K562 (cell line): ENCODE results near the gene GRIK2. TPM values are rescaled to one million over a fixed set of nuclear protein-coding genes. Genes with fewer than 3 reads are reported as not detected.

ENCODE experiments used
- ATAC-seq: fragments of 200-7000 bp; cut with Tn5 transposase; 3 replicates; pipeline ENCODE4 v1.9.1; 2020; ENCODE audit warnings: moderate library complexity
- BruUV-seq: library from RNA; stranded (reverse); fragments of 400-500 nt; replicated peaks from 2 replicates; lab custom pipeline; 2021; lab: Mats Ljungman, UMichigan
- CTCF ChIA-PET: fragments of 300-600 bp; formaldehyde crosslinking; extraction: SDS; loops from one replicate; lab custom pipeline; 2021; ENCODE audit warnings: low intra/inter-chr PET ratio; lab: Yijun Ruan, JAX
- POLR2A ChIA-PET: fragments of 300-600, 350-650 bp; sonication (Branson Sonifier 250); formaldehyde crosslinking; extraction: SDS; loops from one replicate; lab custom pipeline; 2021; ENCODE audit warnings: antibody characterized with exemption, inconsistent platforms; lab: Yijun Ruan, JAX
- DNase-seq, 4 experiments: peaks; one replicate each; pipeline versions ENCODE4 v3.0.0 to v3.0.0-alpha.2; 2011 to 2018; ENCODE audit warnings: low spot score in 3 of 4, mixed read lengths in 3 of 4; ENCODE audit errors: extremely low read depth in 1 of 4
- FAIRE-seq: peaks from 2 replicates; lab custom pipeline; 2011; peaks lifted over from hg19 to GRCh38; lab: Jason Lieb, UNC
- H2AFZ ChIP-seq: 2 replicates; pipeline ENCODE4 v1.6.0; 2011; ENCODE audit warnings: low read depth, low read length, control low read depth, inconsistent platforms
- H3K27ac ChIP-seq: fragments of 200-600 bp; 3 replicates; pipeline ENCODE4 v1.8.0; 2011; ENCODE audit warnings: low read depth, mild to moderate bottlenecking, control low read depth, inconsistent platforms, low read length, moderate library complexity, mixed read lengths; ENCODE audit errors: extremely low read depth
- H3K27me3 ChIP-seq, 2 experiments: fragments of 300-600 bp in 1 of 2; 2 replicates in 1 of 2; 3 replicates in 1 of 2; pipeline versions ENCODE4 v1.6.0 to v1.8.0; 2011; ENCODE audit warnings: inconsistent platforms in 2 of 2, low read length in 2 of 2, mild to moderate bottlenecking in 1 of 2, mixed read lengths in 1 of 2, moderate library complexity in 1 of 2; ENCODE audit not compliant: control insufficient read depth in 2 of 2, insufficient read depth in 2 of 2
- H3K36me3 ChIP-seq: fragments of 300-600 bp; 3 replicates; pipeline ENCODE4 v1.8.0; 2011; ENCODE audit warnings: mild to moderate bottlenecking, low read length, inconsistent platforms; ENCODE audit not compliant: control insufficient read depth, insufficient read depth
- H3K4me1 ChIP-seq, 2 experiments: fragments of 200-600 bp in 1 of 2; replicated peaks in 1 of 2; 2 replicates in 1 of 2; 3 replicates in 1 of 2; pipeline versions ENCODE4 v1.5.1 to v1.8.0; 2011; ENCODE audit warnings: inconsistent platforms in 2 of 2, low read length in 2 of 2, mild to moderate bottlenecking in 1 of 2, mixed read lengths in 1 of 2, moderate library complexity in 1 of 2; ENCODE audit not compliant: control insufficient read depth in 2 of 2, insufficient read depth in 2 of 2
- H3K4me2 ChIP-seq: 2 replicates; pipeline ENCODE4 v1.6.1; 2011; ENCODE audit warnings: low read length, control low read depth, inconsistent platforms, mixed read lengths; ENCODE audit not compliant: insufficient read depth
- H3K4me3 ChIP-seq: fragments of 200-600 bp; sonication (generic), shearing (Covaris generic); 2 replicates; pipeline ENCODE4 v1.5.1; 2016; ENCODE audit warnings: control low read depth, inconsistent platforms
- H3K79me2 ChIP-seq: fragments of 200-600 bp; 3 replicates; pipeline ENCODE4 v1.8.0; 2011; ENCODE audit warnings: low read length, inconsistent platforms; ENCODE audit not compliant: control insufficient read depth, insufficient read depth
- H3K9ac ChIP-seq, 2 experiments: 2 replicates each; pipeline versions ENCODE4 v1.6.0 to v1.6.1; 2011; ENCODE audit warnings: low read depth in 2 of 2, low read length in 2 of 2, control low read depth in 1 of 2, inconsistent platforms in 1 of 2, mild to moderate bottlenecking in 1 of 2, mixed read lengths in 1 of 2; ENCODE audit not compliant: insufficient read depth in 1 of 2
- H3K9me1 ChIP-seq: one replicate; pipeline ENCODE4 v1.6.0; 2011; ENCODE audit warnings: inconsistent platforms, mild to moderate bottlenecking, low read length, moderate library complexity; ENCODE audit not compliant: control insufficient read depth, insufficient read depth
- H3K9me3 ChIP-seq: replicated peaks from 2 replicates; pipeline ENCODE4 v1.5.1; 2011; ENCODE audit warnings: low read depth, low read length, inconsistent platforms; ENCODE audit not compliant: control insufficient read depth, insufficient read depth
- H4K20me1 ChIP-seq: replicated peaks from 2 replicates; pipeline ENCODE4 v1.6.1; 2011; ENCODE audit warnings: low read length, inconsistent platforms, mixed read lengths; ENCODE audit not compliant: control insufficient read depth, insufficient read depth
- CGGBP1 ChIP-seq: fragments of 250-450 bp; sonication (Bioruptor Pico); IDR thresholded peaks from 2 replicates; pipeline ENCODE4 v1.9.0; 2021; ENCODE audit warnings: mild to moderate bottlenecking
- FUS ChIP-seq: fragments of 200-400 bp; formaldehyde crosslinking; optimal IDR thresholded peaks from 2 replicates; pipeline ENCODE3; 2017; ENCODE audit warnings: low read depth, low read length
- HINFP ChIP-seq: fragments of 450-650 bp; conservative IDR thresholded peaks from 2 replicates; pipeline ENCODE4 v1.6.1; 2016; ENCODE audit warnings: missing genetic modification characterization, low read depth, mild to moderate bottlenecking, control low read depth, missing compliant biosample characterization
- JUN ChIP-seq, 2 experiments: sonication (generic) in 1 of 2; formaldehyde crosslinking in 1 of 2; IDR thresholded peaks; 2 replicates each; pipeline versions ENCODE4 v1.6.1 to v1.8.0; 2012 to 2022; ENCODE audit warnings: borderline replicate concordance in 2 of 2, mild to moderate bottlenecking in 2 of 2, improper control_type of control experiment in 1 of 2, low read depth in 1 of 2, low read length in 1 of 2, missing genetic modification reagents in 1 of 2
- RREB1 ChIP-seq: fragments of 250-450 bp; sonication (Bioruptor Pico); IDR thresholded peaks from 2 replicates; pipeline ENCODE4 v1.4.0; 2020
- XRCC4 ChIP-seq: IDR thresholded peaks from one replicate; pipeline ENCODE4 v1.6.1; 2011; ENCODE audit not compliant: insufficient read depth, insufficient read length; ENCODE audit errors: extremely low read depth
- WGBS: fragments of 100-300 bp; shearing (Covaris generic); methylation state at CpG from one replicate; pipeline ENCODE4 v1.1.6; 2016; ENCODE audit warnings: low coverage, mixed read lengths; ENCODE audit not compliant: insufficient coverage; ENCODE audit errors: missing lambda C conversion rate; 5-methylcytosine and 5-hydroxymethylcytosine counted together
- in situ Hi-C: fragments of 300-500 bp; cut with MboI; formaldehyde crosslinking; loops from 4 replicates; pipeline ENCODE4 v1.15.0; 2018; ENCODE audit warnings: inconsistent platforms, mixed read lengths
- intact Hi-C: fragments of 100-400 bp; cut with micrococcal nuclease; formaldehyde crosslinking; loops from 2 replicates; pipeline ENCODE4 v1.14.2; 2022
- polyA plus RNA-seq, 8 experiments: library from polyadenylated mRNA; depleted of rRNA in 4 of 8; stranded (reverse) in 5 of 8; unstranded in 3 of 8; fragments of >200 nt; fragmentation: Nextera tagmentation in 2 of 8; fragmentation: Illumina TruSeq in 1 of 8; extraction: Ambion mirVana in 2 of 8; extraction: Trizol in 1 of 8; gene quantifications; 2 replicates each; pipeline versions ENCODE4 v1.2.1 to v1.2.3, GENCODE V29; 2011 to 2014; ENCODE audit warnings: inconsistent platforms in 1 of 8, missing spikeins in 1 of 8
- total RNA-seq, 7 experiments: library from RNA; depleted of rRNA in 6 of 7; stranded (reverse); fragments of >200 nt in 6 of 7; fragmentation: Illumina TruSeq in 2 of 7; extraction: Trizol in 2 of 7; gene quantifications; 2 replicates each; pipeline versions ENCODE4 v1.2.1 to v1.2.3, GENCODE V29; 2011 to 2021; ENCODE audit warnings: low replicate concordance in 1 of 7

GRIK2 gene
- total and polyA plus RNA-seq, 9 of the 15 experiments (the other 6 are each of a cell fraction or from before 2014, with no cell fraction given): not detected

GRCh38 chr6:102115911-102116310, 722.4 kb downstream of the GRIK2 start:
- ATAC-seq (no peak), FAIRE-seq (no peak)
- H2AFZ ChIP-seq: no peak overlapping the region
- H3K9ac ChIP-seq: no peak overlapping the region
- 0% methylated on average over 1 of the region's 1 CpG for WGBS
- no peak overlapping the region for H3K4me3 ChIP-seq
- CTCF ChIA-PET: no interaction called here
- in situ Hi-C loops (no loop called here), intact Hi-C loops (no loop called here)
- no TSS peak for BruUV-seq
- H3K9me1 ChIP-seq: no peaks in the 10 kb centered on the region
- POLR2A ChIA-PET: no interaction called here
- H3K9me3 ChIP-seq: no peaks in the 10 kb centered on the region
- H4K20me1 ChIP-seq: no peaks in the 10 kb centered on the region
- TF ChIP-seq FUS (no peak), XRCC4 (no peak), HINFP (tag) (no peak), CGGBP1 (CRISPR knock-in tag) (no peak), JUN (IDR thresholded peaks at IDR 0.05; ENCODE audit: borderline replicate concordance, low read depth, low read length) (no peak), JUN (CRISPR knock-in tag; IDR thresholded peaks at IDR 0.05; ENCODE audit: borderline replicate concordance) (no peak), RREB1 (CRISPR knock-in tag) (no peak)
- TF ChIP-seq, all 486 proteins: peak for 0
- Histone ChIP-seq H3K4me2 (no peak overlapping the region), H3K36me3 (no peaks in the 10 kb centered on the region), H3K79me2 (no peaks in the 10 kb centered on the region), H3K27ac (no peak overlapping the region), H3K4me1 (no peaks in the 10 kb centered on the region), H3K27me3 (no peaks in the 10 kb centered on the region)
- DNase-seq: no peak
